Measurements from ENCODE around the gene SRCIN1.

DNA sequence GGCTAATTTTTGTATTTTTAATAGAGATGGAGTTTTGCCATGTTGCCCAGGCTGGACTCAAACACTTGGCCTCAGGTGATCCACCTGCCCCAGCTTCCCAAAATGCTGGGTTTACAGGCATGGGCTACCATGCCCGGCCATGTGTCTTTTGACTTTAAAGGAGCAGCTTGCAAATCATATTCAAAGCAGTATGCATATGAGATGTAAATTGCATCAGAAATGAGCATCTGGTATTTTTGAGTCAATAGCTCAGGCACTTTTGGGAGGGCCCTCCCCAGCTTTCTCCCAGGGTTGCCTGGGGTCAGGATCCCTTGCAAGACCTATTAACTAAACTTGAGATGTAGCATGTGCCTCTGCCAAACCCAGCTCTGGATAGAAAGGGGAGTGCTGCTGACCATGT lies 47.5 kb upstream of the SRCIN1 start:
- TF ChIP-seq, protein P1, sequence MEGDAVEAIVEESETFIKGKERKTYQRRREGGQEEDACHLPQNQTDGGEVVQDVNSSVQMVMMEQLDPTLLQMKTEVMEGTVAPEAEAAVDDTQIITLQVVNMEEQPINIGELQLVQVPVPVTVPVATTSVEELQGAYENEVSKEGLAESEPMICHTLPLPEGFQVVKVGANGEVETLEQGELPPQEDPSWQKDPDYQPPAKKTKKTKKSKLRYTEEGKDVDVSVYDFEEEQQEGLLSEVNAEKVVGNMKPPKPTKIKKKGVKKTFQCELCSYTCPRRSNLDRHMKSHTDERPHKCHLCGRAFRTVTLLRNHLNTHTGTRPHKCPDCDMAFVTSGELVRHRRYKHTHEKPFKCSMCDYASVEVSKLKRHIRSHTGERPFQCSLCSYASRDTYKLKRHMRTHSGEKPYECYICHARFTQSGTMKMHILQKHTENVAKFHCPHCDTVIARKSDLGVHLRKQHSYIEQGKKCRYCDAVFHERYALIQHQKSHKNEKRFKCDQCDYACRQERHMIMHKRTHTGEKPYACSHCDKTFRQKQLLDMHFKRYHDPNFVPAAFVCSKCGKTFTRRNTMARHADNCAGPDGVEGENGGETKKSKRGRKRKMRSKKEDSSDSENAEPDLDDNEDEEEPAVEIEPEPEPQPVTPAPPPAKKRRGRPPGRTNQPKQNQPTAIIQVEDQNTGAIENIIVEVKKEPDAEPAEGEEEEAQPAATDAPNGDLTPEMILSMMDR (IDR thresholded peaks at IDR 0.05): no peak
- TF ChIP-seq ZFX (IDR thresholded peaks at IDR 0.05; ENCODE audit: borderline replicate concordance): no peak

Data from 22Rv1 (cell line).